ENCODE measurements around the gene SIAH2. TPM values are rescaled to one million over a fixed set of nuclear protein-coding genes. Genes with fewer than 3 reads are reported as not detected.

The SIAH2 gene
- polyA plus RNA-seq, 1 of the 3 experiments (the other 2 are of a cell fraction): 18.4 TPM

DNA sequence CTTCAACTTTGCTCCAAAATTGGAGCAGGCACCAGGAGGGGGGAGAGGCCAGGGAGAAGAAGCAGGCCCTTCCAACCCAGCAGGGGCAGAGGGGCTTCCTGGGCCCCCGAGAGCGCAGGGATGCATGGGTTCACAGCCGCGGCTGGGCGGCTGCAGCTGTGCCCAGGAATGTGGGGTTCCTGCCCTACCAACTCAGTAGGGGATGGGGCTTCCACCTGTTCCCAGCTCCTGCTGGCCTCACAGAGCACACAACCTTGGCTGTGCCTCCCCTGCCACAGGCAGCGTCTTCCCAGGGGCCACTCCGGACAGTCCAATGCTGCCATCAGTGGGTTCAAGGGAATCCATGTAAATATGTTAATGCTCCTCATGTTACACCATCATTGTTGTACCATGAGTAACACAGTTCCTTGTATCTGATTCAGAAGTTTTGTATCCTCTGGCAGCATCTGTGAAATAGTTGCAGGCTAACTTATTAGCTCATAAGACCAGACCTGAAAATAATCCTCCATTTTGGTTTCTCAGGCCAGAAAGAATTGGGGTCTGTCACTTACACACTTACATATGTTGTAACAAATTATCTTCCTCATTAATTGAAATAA, 12.1 kb upstream of the SIAH2 start:
- Histone ChIP-seq H4K20me1 (ENCODE audit: insufficient read depth) (no peaks in the 10 kb centered on the region), H3K9ac (no peak overlapping the region), H3K36me3 (replicated peaks in 1 of 2; ENCODE audit: control insufficient read depth in 1 of 2, insufficient read depth in 2 of 2, low read length in 1 of 2) (no peaks in the 10 kb centered on the region), H3F3A (replicated peaks; ENCODE audit: insufficient read depth) (no peaks in the 10 kb centered on the region), H3K9me2 (no peaks in the 10 kb centered on the region), H3K79me2 (ENCODE audit: insufficient read depth) (no peaks in the 10 kb centered on the region), H3K4me1 (ENCODE audit: control insufficient read depth in 1 of 2, insufficient read depth in 2 of 2, low read depth in 1 of 2, low read length in 1 of 2) (peaks cover 0 to 4% of the 10 kb centered on the region in 2 experiments; a peak in 2 of 4 replicates), H3K9me3 (no peaks in the 10 kb centered on the region), H3K27ac (ENCODE audit: low read depth in 2 of 2, low read length in 1 of 2) (no peak overlapping the region), H3K27me3 (ENCODE audit: insufficient read depth) (no peaks in the 10 kb centered on the region), H2AFZ (ENCODE audit: low read depth) (no peak overlapping the region), H3K4me2 (no peak overlapping the region), H3K4me3 (ENCODE audit: low read depth in 2 of 2, low read length in 1 of 2) (no peak overlapping the region)
- 94% methylated on average over 7 of the region's 7 CpGs for WGBS (ENCODE audit: low lambda C conversion rate)
- TF ChIP-seq FOSL2 (IDR thresholded peaks at IDR 0.05; ENCODE audit: borderline replicate concordance, low read depth): peak; percentile 45; the same call in 1 of the 2 replicates
- TF ChIP-seq, protein P1, sequence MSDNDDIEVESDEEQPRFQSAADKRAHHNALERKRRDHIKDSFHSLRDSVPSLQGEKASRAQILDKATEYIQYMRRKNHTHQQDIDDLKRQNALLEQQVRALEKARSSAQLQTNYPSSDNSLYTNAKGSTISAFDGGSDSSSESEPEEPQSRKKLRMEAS (IDR thresholded peaks at IDR 0.05; ENCODE audit: low read depth): no peak
- CTCF ChIA-PET: interaction anchor here (0.6 to 7.1 kb wide), 3 partner anchors 10 to 556 kb away, joined by 3 to 72 read pairs (median 3); no protein-coding TSS in a partner anchor
- POLR2A ChIA-PET: no interaction called here
- no peak for DNase-seq

- no peak overlapping the region for H3K4me2 ChIP-seq
- no peaks in the 10 kb centered on the region for H3F3A ChIP-seq (replicated peaks; ENCODE audit: insufficient read depth)
- WGBS (ENCODE audit: low lambda C conversion rate): 86% methylated on average over 12 of the region's 14 CpGs
- peaks cover 0 to 4% of the 10 kb centered on the region in 2 experiments; a peak in 2 of 4 replicates for H3K4me1 ChIP-seq (ENCODE audit: control insufficient read depth in 1 of 2, insufficient read depth in 2 of 2, low read depth in 1 of 2, low read length in 1 of 2)
- no peaks in the 10 kb centered on the region for H3K9me3 ChIP-seq
- no peaks in the 10 kb centered on the region for H3K79me2 ChIP-seq (ENCODE audit: insufficient read depth)
- no peak overlapping the region for H2AFZ ChIP-seq (ENCODE audit: low read depth)
- no peak overlapping the region for H3K9ac ChIP-seq
- no peak overlapping the region for H3K4me3 ChIP-seq (ENCODE audit: low read depth in 2 of 2, low read length in 1 of 2)
- no peaks in the 10 kb centered on the region for H3K9me2 ChIP-seq
- no peaks in the 10 kb centered on the region for H3K27me3 ChIP-seq (ENCODE audit: insufficient read depth)
- DNase-seq: no peak
- TF ChIP-seq GATA2 (CRISPR knock-in tag; IDR thresholded peaks at IDR 0.05): no peak
- TF ChIP-seq TAF1 (IDR thresholded peaks at IDR 0.05; ENCODE audit: borderline replicate concordance, low read depth, low read length): no peak
- TF ChIP-seq REST (IDR thresholded peaks at IDR 0.05; ENCODE audit: low read depth, low read length): no peak
- TF ChIP-seq PBX3 (IDR thresholded peaks at IDR 0.05): no peak
- TF ChIP-seq, protein P2, sequence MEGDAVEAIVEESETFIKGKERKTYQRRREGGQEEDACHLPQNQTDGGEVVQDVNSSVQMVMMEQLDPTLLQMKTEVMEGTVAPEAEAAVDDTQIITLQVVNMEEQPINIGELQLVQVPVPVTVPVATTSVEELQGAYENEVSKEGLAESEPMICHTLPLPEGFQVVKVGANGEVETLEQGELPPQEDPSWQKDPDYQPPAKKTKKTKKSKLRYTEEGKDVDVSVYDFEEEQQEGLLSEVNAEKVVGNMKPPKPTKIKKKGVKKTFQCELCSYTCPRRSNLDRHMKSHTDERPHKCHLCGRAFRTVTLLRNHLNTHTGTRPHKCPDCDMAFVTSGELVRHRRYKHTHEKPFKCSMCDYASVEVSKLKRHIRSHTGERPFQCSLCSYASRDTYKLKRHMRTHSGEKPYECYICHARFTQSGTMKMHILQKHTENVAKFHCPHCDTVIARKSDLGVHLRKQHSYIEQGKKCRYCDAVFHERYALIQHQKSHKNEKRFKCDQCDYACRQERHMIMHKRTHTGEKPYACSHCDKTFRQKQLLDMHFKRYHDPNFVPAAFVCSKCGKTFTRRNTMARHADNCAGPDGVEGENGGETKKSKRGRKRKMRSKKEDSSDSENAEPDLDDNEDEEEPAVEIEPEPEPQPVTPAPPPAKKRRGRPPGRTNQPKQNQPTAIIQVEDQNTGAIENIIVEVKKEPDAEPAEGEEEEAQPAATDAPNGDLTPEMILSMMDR (IDR thresholded peaks at IDR 0.05): no peak
- TF ChIP-seq, protein P1 (IDR thresholded peaks at IDR 0.05; ENCODE audit: low read depth): no peak
- TF ChIP-seq RFX5 (IDR thresholded peaks at IDR 0.05; ENCODE audit: low read length): no peak
- TF ChIP-seq GABPA (IDR thresholded peaks at IDR 0.05; ENCODE audit: low read depth): no peak
- no peak for TF ChIP-seq TEAD4 (IDR thresholded peaks at IDR 0.05; ENCODE audit: borderline replicate concordance, insufficient read depth)
- TF ChIP-seq SIN3A (IDR thresholded peaks at IDR 0.05; ENCODE audit: borderline replicate concordance, low read depth, low read length): no peak
- no peak for TF ChIP-seq RCOR1 (IDR thresholded peaks at IDR 0.05; ENCODE audit: low read length)
- TF ChIP-seq EP300 (IDR thresholded peaks at IDR 0.05; ENCODE audit: borderline replicate concordance in 1 of 2, low read depth in 1 of 2, low read length in 1 of 2): no peak
- no peak for TF ChIP-seq NRF1 (IDR thresholded peaks at IDR 0.05; ENCODE audit: low read depth, low read length)
- no peak for TF ChIP-seq CHD2 (IDR thresholded peaks at IDR 0.05; ENCODE audit: low read length, partially characterized antibody)
- no peak for TF ChIP-seq SMC3 (IDR thresholded peaks at IDR 0.05; ENCODE audit: low read depth, low read length)
- TF ChIP-seq MXI1 (IDR thresholded peaks at IDR 0.05; ENCODE audit: low read depth, low read length): no peak
- ChIA-PET POLR2A (no interaction called here), CTCF (interaction anchor here (7.1 kb wide), 1 partner anchor 14 kb away, joined by 72 read pairs; no protein-coding TSS in a partner anchor)
- H3K36me3 ChIP-seq (replicated peaks in 1 of 2; ENCODE audit: control insufficient read depth in 1 of 2, insufficient read depth in 2 of 2, low read length in 1 of 2): no peaks in the 10 kb centered on the region
- no peak overlapping the region for H3K27ac ChIP-seq (ENCODE audit: low read depth in 2 of 2, low read length in 1 of 2)
- H4K20me1 ChIP-seq (ENCODE audit: insufficient read depth): no peaks in the 10 kb centered on the region
Observed at GRCh38 chr3:150773616-150774192, 10.7 kb upstream of the SIAH2 start.
